HG03103 (cell line): ENCODE measurements around the gene CCM2.
"Not testable (repeated sequence)": the region's sequence is repeated elsewhere in the genome, so short reads cannot be mapped to it uniquely, and the experiment has no call there.

Experiments used
- ATAC-seq: cut with Tn5 transposase; IDR thresholded peaks from one replicate; pipeline ENCODE4 v1.9.1; 2021; ENCODE audit warnings: low read depth; ENCODE audit not compliant: unreplicated experiment

Gene CCM2

DNA sequence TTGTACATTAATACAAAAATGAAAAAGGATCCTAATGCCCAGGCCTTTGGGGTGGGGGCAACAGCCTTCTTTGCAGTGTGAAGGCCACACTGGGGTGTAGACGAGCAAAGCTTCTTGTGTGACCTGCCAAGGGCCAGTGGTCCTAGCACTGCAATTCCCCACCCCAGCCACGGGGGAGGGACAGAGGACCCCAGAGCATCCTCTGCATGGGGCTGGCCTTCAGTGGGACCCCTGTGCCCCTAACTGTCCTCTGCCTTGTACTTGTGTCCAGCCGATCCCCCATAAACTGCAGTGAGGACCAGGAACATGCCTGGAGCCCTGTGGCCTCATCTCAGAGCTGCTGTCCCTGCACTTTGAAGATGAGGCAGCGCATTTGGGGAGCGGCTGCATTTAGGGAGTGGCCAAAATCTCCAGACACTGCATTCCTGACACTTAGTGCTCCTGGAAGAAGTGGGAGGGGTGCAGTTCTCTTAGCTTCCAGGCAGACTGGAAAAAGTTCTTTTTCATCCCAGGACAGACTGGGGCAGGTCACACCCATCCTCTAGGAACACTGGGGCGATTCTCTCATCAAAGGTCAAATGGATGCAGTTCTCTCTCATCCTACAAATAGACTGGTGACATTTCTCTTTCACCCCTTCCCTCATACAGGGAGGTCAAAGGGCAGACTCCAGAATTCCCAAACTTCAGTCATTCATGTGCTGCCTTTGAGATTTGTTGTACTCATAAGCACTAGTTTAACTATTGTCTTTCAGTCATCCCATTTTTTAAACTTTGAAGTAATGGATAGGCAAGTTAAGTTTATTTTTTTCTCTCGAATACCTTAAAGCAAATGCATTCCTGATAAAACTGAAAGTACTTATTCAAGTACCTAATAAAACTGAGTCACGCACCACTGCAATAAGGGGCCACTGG is 20.3 kb upstream of the CCM2 start:
- no peak for ATAC-seq

DNA sequence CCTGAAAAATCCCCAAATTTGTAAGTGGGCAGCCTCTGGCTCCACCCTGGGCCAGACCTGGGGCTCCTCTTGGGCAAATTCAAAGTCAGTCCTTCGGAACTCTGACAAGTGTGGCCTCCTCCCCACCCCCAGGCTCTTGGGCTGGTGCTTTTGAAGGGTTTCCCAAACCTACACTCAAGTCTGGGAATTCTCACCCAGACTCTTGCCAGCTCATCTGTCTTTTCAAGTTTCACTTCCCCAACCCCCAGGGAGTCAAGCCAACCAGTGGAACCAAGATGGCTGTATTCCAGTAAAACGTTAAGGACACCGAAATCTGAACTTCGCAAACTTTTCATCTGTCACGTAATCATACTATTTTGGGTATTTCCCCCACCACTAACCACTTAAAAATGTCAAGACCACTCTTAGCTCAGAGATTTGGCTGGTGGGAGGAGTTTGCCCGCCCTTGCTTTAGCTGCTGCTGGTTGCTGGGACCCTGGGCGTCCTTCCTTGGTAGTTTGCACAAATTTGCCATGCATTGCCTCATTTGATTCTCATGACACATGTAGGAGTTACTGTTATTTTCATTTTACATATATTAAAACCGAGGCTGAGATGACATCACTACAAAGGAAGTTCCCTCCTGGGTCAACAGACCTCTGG is 19.5 kb upstream of the CCM2 start:
- peak; percentile 47 for ATAC-seq

DNA sequence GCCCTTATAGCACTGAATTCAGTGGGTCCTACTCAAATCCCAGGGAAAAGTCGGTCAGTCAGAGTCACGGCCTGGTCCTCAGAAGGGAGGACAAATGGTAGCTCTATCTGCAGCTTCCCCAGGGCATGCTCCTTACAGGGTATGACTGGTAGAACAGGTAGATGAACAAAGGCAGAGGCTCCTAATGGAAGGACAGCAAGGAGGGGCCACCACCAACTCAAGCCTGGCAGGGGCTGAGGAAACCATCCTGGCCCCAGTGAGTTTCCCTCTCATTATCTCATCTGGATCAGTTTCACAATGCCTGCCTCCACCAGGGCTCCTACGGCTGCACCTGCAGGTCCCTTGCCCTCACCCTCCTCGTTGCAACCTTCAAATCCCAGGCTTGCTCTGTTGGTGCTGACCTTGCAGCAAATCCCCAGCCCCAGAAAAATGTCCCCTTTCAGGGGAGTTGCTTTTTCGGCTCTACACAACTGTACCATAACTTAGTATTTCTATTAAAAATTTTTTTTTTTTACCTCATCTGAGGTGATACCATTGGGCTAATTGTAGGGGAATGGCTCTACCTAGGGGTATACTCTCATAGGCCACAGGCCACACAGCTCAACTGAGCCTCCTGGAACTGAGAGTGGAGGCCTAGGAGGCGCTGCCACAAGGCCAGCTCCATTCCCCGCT is 18.8 kb upstream of the CCM2 start:
- peak; percentile 0 for ATAC-seq

DNA sequence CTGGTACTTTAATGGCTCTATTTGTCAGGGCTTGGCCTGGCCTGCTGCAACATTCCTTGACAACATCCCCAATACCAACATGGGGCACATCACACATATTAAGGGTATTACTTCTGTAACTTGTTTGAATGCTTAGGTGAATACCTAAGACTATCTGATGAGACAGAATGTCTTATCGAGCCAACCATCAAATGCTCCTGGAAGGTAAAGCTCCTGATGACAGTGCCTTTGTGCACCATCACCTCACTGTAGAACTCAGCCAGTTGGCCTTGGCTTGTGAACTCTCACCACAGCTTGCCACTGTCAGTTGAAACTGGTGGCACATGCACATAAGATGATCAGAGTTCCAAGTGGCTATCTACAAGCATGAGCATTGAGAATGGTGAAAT is 17.5 kb upstream of the CCM2 start:
- no peak for ATAC-seq

DNA sequence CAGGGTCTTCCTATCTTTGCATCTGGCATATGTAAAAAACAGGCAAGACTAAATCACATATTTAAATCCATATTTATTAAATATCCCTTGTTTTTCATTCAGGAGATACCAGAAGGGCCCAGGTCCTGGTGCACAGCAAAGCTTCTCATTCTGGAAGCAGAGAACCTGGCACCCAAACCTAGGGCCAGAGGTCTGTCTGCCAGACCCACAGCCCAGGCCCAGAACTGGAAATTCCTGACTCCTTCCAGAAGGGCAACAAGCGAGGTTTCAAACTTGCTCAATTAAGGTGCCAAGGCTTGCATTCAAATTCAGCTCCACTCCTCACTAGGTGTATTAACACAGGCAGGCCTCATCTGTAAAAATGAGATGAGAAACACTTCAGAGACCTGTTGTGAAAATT is 17.0 kb upstream of the CCM2 start:
- no peak for ATAC-seq

DNA sequence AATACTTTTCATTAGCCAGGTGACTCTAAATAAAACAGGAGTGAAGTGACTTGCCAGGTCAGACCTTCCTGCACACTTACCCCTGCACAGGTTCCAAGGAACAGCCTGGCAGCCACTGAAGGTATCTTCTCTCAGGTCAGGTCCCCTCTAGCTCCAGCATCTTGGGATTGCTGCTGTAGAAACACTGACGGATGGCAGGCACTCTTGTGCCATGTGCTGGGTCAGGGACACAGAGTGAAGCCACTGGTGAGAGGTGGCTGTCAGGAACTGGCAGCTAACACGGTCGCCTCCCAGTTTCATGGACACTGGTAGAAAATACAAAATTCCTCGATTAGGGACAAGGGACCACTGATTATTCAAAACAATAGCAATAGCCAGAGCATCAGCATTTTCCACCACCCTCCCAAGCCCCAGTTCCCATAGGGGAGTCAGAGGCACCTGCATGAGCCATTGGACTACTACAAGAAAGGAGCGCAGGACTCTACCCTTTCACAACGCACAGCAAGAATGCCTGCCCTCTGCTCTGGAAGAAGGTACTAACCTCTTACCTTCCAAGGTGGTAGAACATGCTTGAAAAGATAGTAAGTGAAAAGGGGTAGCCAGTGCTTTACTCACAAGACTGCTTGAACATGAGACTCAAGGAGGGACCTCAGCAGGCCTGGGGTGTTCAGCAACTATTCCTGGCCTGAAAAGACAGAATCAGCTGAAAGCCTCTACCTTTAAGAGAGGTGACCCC is 16.1 kb upstream of the CCM2 start:
- no peak for ATAC-seq

DNA sequence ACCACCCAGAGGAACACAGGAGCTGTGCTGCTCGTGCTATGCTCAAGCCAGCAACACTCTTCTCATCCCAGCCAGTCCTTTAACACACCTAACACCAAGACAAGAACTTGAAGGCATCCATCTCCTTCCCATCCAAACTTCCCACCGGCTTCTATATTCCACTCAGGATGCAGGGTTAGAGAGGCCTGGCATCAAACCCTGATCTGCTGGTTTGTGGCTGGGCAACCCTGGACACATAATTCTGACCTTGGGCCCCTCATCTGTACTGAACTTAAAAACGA is 15.6 kb upstream of the CCM2 start:
- ATAC-seq = no peak

DNA sequence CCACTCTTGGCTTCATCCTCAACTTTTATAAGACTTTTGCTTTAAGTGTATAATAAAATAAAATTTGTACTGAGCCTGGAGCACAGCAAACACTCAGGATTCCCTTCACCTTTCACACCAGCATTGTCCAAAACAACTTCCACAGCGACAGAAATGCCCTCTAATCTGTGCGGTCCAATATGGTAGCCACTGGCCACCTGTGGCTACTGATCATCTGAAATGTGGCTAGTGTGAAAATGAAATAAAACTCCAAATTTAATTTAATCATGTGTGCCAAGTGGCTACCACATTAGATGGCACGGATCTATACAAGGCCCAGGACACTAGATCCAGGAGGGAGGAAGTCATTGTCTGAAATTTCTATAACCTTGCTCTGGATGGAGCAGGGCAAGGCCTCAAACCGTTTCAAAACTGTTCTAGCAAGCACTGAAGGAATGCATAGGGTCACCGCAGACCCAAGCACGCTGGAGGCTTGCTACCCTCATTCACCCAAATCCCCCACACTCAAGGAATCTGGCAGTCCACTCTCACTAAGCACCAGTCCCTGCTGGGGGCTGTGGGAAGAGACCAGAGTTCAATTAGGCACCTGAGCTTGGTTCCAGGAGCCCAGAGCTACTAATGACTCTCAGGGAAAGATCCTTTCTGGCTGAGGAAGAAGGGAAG is 14.8 kb upstream of the CCM2 start:
- ATAC-seq = no peak

DNA sequence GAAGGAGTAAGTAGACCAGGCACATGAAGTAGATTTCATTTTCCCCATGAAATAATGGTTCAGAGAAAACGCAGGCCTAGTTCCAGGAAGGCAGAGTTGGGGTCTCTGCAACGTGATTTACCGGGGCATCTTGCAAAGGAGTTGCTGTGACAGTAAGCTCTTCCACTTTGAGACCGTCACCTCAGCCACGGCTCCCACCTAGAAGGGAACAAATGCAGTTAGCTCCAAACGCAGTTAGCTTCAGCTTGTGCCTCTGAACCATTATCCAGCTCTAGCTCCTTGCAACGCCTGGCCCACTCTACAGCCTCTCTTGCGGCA is 14.1 kb upstream of the CCM2 start:
- ATAC-seq = no peak

DNA sequence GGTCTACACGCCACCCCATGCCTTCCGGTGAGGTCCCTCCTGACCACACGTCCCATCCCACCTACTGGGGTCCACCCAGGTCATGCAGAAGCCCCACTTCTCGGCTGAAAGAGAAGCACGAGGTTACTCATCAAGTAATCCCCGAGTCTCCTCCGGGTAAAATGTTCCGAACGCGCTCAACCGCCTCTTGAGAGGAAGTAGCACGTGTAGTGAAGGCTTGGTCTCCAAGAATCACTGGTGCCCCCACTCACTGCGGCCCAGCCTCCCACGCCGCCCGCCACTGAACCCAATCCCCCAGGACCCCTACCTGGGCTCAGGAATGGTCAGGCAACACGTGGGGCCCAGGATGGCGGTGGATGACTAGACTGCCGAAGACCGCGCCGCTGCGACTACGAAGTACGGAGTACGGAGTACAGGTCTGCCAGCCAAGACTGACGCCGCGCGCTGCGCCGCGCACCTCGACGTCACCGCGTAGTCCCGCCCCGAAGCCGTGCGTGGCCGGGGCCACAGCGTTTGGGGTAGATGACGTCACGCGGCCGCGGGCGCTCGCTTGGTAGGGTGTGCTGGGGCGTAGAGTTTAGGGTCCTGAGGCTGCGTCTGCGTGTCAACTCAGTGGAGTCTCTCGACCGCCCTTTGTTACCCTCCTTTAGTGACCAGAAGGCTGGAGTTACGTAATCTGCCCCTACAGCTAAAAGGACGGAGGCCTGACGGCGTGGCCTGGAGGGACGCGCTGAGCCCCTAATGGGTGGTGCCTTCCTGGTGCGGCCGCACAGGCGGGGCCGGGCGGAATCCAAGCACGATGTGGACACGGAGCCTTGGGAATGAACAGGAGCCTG is 13.6 kb upstream of the CCM2 start:
- peak; percentile 91 for ATAC-seq

DNA sequence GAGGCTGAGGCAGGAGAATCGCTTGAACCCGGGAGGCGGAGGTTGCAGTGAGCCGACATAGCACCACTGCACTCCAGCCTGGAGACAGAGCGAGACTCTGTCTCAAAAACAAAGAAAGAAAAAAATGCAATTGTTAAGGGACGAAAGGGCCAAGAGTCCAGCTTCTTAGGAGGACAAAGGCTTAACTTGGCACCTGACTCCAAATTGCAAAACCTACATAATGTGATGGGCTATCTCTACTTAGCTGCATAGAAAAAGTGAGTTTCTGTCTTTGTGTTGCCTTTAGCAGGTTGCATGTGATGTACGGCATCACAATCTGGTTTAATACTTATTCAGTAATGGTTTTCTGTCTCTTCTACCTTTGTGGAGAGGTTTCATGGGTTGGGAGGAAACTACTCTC is 12.5 kb upstream of the CCM2 start:
- ATAC-seq = no peak

DNA sequence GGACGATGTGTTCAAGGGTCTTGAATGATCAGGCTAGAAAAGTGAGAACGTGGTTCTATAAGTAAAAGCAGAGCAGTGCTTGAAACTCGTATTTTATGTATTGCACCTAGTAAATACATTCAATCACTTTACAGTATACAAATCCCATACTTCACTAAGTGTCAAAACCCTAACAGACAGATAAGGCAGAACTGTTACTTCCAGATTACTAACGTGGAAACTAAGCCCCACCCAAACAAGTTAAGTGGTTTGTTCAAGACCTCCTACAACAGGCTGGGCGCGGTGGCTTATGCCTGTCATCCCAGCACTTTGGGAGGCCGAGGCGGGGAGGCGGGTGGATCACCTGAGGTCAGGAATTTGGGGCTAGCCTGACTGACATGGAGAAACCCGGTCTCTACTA is 12.0 kb upstream of the CCM2 start:
- no peak for ATAC-seq

DNA sequence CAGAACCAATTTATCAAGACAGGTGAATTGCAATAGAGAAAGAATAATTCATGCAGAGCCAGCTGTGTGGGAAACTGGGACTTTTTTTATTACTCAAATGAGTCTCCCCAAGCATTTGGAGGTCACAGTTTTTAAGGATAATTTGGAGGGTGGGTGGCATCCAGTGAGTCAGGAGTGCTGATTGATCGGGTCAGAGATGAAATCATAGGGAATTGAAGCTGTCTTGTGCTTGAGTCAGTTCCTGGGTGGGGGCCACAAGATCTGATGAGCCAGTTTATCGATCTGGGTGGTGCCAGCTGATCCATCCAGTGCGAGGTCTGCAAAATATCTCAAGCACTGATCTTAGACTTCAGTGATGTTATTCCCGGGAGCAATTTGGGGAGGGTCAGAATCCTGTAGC is 11.3 kb upstream of the CCM2 start:
- no peak for ATAC-seq

DNA sequence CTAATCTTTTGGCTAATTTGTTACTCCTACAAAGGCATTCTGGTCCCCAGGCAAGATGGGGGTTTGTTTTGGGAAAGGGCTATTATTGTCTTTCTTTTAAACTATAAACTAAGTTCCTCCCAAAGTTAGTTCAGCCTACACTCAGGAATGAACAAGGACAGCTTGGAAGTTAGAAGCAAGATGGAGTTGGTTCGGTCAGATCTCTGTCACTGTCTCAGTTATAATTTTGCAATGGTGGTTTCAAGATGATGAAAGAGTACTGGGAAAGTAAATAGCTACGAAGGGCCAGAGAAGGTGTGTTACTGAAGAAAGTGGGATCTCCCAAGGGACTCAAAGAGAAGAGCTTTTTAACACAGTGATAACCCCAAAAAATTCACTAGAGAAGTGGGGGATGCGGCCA is 10.9 kb upstream of the CCM2 start:
- no peak for ATAC-seq

DNA sequence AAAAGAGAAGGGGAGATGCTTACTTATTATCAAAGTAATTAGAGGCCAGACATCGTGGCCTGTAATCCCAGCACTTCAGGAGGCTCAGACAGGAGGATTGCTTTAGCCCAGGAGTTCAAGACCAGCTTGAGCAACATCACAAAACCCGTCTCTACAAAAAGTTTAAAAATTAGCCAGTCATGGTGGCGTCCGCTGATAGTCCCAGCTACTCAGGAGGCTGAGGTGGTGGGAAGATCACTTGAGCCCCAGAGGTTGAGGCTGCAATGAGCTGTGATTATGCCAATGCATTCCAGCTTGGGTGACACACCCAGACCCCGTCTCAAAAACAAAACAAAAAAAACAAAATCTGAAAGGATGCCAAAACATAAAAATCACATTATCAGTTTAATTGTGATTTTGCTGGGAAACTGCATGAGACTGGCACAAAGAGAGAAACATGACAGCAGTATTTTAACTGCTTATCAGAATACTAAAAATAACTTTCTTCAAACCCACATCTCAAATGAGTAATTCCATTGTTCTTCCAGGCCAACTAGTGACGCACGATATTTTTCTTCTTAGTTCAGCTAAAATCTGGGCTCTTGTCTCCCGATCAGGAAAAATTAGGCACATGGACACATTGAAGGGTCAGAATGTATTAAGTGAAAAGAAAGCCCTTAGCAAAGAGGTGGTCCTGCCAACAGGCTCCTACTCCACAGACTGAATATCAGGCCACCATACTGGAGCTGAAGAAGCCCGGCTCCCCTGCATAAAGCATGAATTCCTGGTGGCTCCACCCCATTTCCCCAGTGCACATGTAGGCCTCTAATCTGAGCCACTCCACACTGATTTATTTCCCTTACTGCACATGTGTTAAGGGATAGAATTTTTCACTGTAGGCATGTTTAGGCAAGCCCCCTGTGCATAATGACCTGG is 9.6 kb upstream of the CCM2 start:
- ATAC-seq = no peak

DNA sequence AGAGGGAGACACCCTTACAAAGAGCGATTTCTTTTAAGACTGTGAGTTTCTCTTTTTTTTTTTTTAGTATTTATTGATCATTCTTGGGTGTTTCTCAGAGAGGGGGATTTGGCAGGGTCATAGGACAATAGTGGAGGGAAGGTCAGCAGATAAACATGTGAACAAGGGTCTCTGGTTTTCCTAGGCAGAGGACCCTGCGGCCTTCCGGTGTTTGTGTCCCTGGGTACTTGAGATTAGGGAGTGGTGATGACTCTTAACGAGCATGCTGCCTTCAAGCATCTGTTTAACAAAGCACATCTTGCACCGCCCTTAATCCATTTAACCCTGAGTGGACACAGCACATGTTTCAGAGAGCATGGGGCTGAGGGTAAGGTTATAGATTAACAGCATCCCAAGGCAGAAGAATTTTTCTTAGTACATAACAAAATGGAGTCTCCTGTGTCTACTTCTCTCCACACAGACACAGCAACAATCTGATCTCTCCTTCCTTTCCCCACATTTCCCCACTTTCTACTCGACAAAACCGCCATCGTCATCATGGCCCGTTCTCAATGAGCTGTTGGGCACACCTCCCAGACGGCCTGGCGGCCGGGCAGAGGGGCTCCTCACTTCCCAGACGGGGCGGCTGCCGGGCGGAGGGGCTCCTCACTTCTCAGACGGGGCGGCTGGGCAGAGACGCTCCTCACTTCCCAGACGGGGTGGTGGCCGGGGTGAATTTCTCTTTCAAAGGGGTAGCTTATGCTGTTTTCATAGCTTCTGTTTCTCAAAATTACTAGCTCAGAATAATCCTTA is 7.8 kb upstream of the CCM2 start:
- not testable (repeated sequence) for ATAC-seq

DNA sequence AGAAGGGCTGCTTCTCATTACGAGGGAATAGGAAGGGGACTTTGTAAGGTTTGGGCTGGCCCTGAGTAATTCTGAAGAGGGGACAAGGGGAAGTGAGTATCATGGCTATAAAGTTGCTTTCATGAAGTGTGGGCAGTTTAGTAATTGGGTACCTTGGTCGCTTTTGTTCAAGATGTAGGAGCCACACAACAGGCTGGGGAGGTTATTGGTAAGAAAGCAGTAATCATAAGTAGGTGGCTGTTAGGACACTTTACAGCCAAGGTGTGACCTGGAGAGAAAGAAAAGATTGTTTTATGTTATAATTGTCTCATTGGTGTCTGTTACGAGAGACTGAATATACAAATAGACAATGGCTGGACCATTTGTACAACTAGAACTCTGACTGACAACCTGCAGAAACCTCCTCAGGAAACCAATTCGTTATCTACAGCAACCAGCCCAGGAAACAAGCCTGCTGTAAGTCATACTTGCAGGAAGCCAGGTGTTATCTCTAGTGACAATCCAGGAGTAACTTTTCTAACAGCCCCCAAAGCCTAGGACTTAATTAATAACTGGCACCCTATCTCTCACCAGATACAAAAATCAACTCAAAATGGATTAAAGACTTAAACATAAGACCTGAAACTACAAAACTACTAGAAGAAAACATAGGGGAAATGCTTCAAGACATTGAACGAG is 5.0 kb upstream of the CCM2 start:
- no peak for ATAC-seq
